HepG2 (cell line): ENCODE measurements around the gene ZNF217. TPM values are rescaled to one million over a fixed set of nuclear protein-coding genes. Genes with fewer than 3 reads are reported as not detected.
A peak's percentile ranks its signal among the peaks of the same experiment; 100 is the strongest.

Experiments
- BRD4 ChIP-seq: sonication (generic); formaldehyde crosslinking; IDR thresholded peaks from 2 replicates; pipeline ENCODE4 v1.4.0; 2020; ENCODE audit warnings: missing genetic modification reagents
- CEBPG ChIP-seq: IDR thresholded peaks from 2 replicates; pipeline ENCODE4 v1.6.1; 2016
- CENPBD1 ChIP-seq: sonication (generic); formaldehyde crosslinking; IDR thresholded peaks from 2 replicates; pipeline ENCODE4 v1.8.0; 2022; ENCODE audit warnings: missing genetic modification reagents, low read depth, mild to moderate bottlenecking, borderline replicate concordance
- EHMT2 ChIP-seq: fragments of 200-600 bp; sonication (generic); IDR thresholded peaks from 2 replicates; pipeline ENCODE4 v1.7.0; 2017; ENCODE audit warnings: antibody characterized with exemption, low read depth, low read length, borderline replicate concordance
- ERF ChIP-seq: IDR thresholded peaks from 2 replicates; pipeline ENCODE4 v1.6.1; 2018; ENCODE audit warnings: missing biosample characterization, missing genetic modification reagents
- GLMP ChIP-seq: sonication (generic); formaldehyde crosslinking; IDR thresholded peaks from 2 replicates; pipeline ENCODE4 v1.9.0; 2021; ENCODE audit warnings: missing genetic modification reagents, mild to moderate bottlenecking, borderline replicate concordance
- ISX ChIP-seq: sonication (generic); formaldehyde crosslinking; conservative IDR thresholded peaks from 2 replicates; pipeline ENCODE4 v1.5.0; 2020; ENCODE audit warnings: missing genetic modification reagents
- KDM4B ChIP-seq: sonication (generic); formaldehyde crosslinking; IDR thresholded peaks from 2 replicates; pipeline ENCODE4 v1.4.0; 2020; ENCODE audit warnings: missing genetic modification reagents
- MYPOP ChIP-seq: sonication (generic); formaldehyde crosslinking; IDR thresholded peaks from 2 replicates; pipeline ENCODE4 v1.8.1; 2023; ENCODE audit warnings: mild to moderate bottlenecking, moderate library complexity, missing genetic modification reagents
- NCOA2 ChIP-seq: sonication (generic); formaldehyde crosslinking; IDR thresholded peaks from 2 replicates; pipeline ENCODE4 v1.8.0; 2022; ENCODE audit warnings: inconsistent platforms
- NR2F6 ChIP-seq, 2 experiments: IDR thresholded peaks; 2 replicates each; pipeline ENCODE4 v1.6.1; 2016; ENCODE audit warnings: antibody characterized with exemption in 1 of 2, mild to moderate bottlenecking in 1 of 2
- PHF8 ChIP-seq: sonication (generic); formaldehyde crosslinking; IDR thresholded peaks from 2 replicates; pipeline ENCODE4 v1.5.0; 2020; ENCODE audit warnings: missing genetic modification reagents
- PRDM10 ChIP-seq: sonication (generic); formaldehyde crosslinking; IDR thresholded peaks from 2 replicates; pipeline ENCODE4 v1.4.0; 2020; ENCODE audit warnings: low read depth, missing genetic modification reagents
- REL ChIP-seq: sonication (generic); formaldehyde crosslinking; conservative IDR thresholded peaks from 2 replicates; pipeline ENCODE4 v1.8.0; 2022; ENCODE audit warnings: mild to moderate bottlenecking, missing genetic modification reagents, moderate library complexity
- RNF2 ChIP-seq: fragments of 450-650 bp; conservative IDR thresholded peaks from 2 replicates; pipeline ENCODE4 v1.6.1; 2016; ENCODE audit warnings: low read depth
- SRF ChIP-seq: IDR thresholded peaks from 2 replicates; pipeline ENCODE4 v1.6.1; 2011; ENCODE audit warnings: mild to moderate bottlenecking, low read depth, low read length, moderate library complexity
- ZBTB33 ChIP-seq: sonication (generic); formaldehyde crosslinking; IDR thresholded peaks from 2 replicates; pipeline ENCODE4 v1.4.0; 2020; ENCODE audit warnings: missing genetic modification reagents
- ZNF160 ChIP-seq: sonication (generic); formaldehyde crosslinking; IDR thresholded peaks from 2 replicates; pipeline ENCODE4 v1.8.0; 2022; ENCODE audit warnings: mild to moderate bottlenecking, inconsistent platforms, missing genetic modification reagents
- ZNF335 ChIP-seq: sonication (generic); formaldehyde crosslinking; IDR thresholded peaks from 2 replicates; pipeline ENCODE4 v1.4.0; 2020; ENCODE audit warnings: missing genetic modification reagents
- ZNF563 ChIP-seq: sonication (generic); formaldehyde crosslinking; IDR thresholded peaks from 2 replicates; pipeline ENCODE4 v1.8.0; 2022; ENCODE audit warnings: mild to moderate bottlenecking, moderate library complexity, missing genetic modification reagents
- ZNF746 ChIP-seq: sonication (generic); formaldehyde crosslinking; IDR thresholded peaks from 2 replicates; pipeline ENCODE4 v1.8.0; 2022; ENCODE audit warnings: mild to moderate bottlenecking, missing genetic modification reagents
- ZSCAN20 ChIP-seq: sonication (generic); formaldehyde crosslinking; IDR thresholded peaks from 2 replicates; pipeline ENCODE4 v1.4.0; 2020; ENCODE audit warnings: missing genetic modification reagents, mild to moderate bottlenecking, borderline replicate concordance
- polyA plus RNA-seq, 8 experiments: library from polyadenylated mRNA; depleted of rRNA in 3 of 8; stranded (reverse) in 7 of 8; unstranded in 1 of 8; fragments of >200 nt; fragmentation: Illumina TruSeq in 4 of 8; extraction: Trizol in 4 of 8; gene quantifications; 2 replicates each; pipeline versions ENCODE4 v1.2.1 to v1.2.3, GENCODE V29; 2011 to 2016; ENCODE audit warnings: low read depth in 4 of 8, missing spikeins in 1 of 8, mixed read lengths in 1 of 8; ENCODE audit not compliant: insufficient read depth in 1 of 8
- total RNA-seq, 5 experiments: library from RNA; depleted of rRNA; stranded (reverse); fragments of >200 nt; fragmentation: Illumina TruSeq; extraction: Trizol; gene quantifications; 2 replicates each; pipeline ENCODE4 v1.2.3, GENCODE V29; 2016; ENCODE audit warnings: low read depth in 1 of 5

Gene ZNF217
- total and polyA plus RNA-seq, 2 of the 13 experiments (the other 11 are each of a cell fraction or from before 2014, with no cell fraction given): 22.3 to 29.8 TPM

GRCh38 chr20:53579581-53580375 is 13.9 kb downstream of the ZNF217 start (continued):
- TF ChIP-seq MYPOP (peak; percentile 94), ZNF563 (CRISPR knock-in tag) (no peak), NCOA2 (peak; percentile 100), EHMT2 (peak; percentile 89; the same call in 1 of the 2 replicates), ZSCAN20 (CRISPR knock-in tag) (no peak), ERF (peak; percentile 94), CENPBD1 (CRISPR knock-in tag) (no peak), SRF (0 out of 2 replicates have a peak, but pooled peaks have one; percentile 17), KDM4B (CRISPR knock-in tag) (peak; percentile 97), ZBTB33 (CRISPR knock-in tag) (peak; percentile 78), PHF8 (CRISPR knock-in tag) (peak; percentile 48; the same call in 1 of the 2 replicates), ZNF335 (CRISPR knock-in tag) (peak; percentile 84; the same call in 1 of the 2 replicates), ISX (CRISPR knock-in tag) (no peak), BRD4 (CRISPR knock-in tag) (no peak), RNF2 (no peak), ZNF746 (CRISPR knock-in tag) (peak; percentile 94), PRDM10 (CRISPR knock-in tag) (peak; percentile 88), GLMP (no peak), REL (CRISPR knock-in tag) (no peak), CEBPG (CRISPR knock-in tag) (peak; percentile 98), NR2F6 (IDR thresholded peaks at IDR 0.05) (peak; percentile 98), NR2F6 (CRISPR knock-in tag; IDR thresholded peaks at IDR 0.05) (peak; percentile 93), ZNF160 (CRISPR knock-in tag) (no peak)
